GM23248 (cell line): ENCODE results near the gene SULT1E1.

Experiments used
- EZH2 ChIP-seq: fragments of 200-600 bp; sonication (generic); IDR thresholded peaks from 2 replicates; pipeline ENCODE4 v1.6.1; 2018; ENCODE audit warnings: antibody characterized with exemption, mild to moderate bottlenecking; ENCODE audit not compliant: insufficient read depth, poor library complexity, severe bottlenecking
- EZH2phosphoT487 ChIP-seq: fragments of 200-600 bp; sonication (generic); IDR thresholded peaks from 2 replicates; pipeline ENCODE4 v1.6.1; 2018; ENCODE audit warnings: antibody characterized with exemption, moderate library complexity, mild to moderate bottlenecking, low read depth; ENCODE audit not compliant: insufficient read depth

GRCh38 chr4:69858690-69859089 lies 1.3 kb downstream of the SULT1E1 start:
- no peak for TF ChIP-seq EZH2
- no peak for TF ChIP-seq EZH2phosphoT487
